H1 (cell line): ENCODE results near the gene TMEM114. TPM values are rescaled to one million over a fixed set of nuclear protein-coding genes. Genes with fewer than 3 reads are reported as not detected.

ENCODE experiments used
- CTCF ChIA-PET: fragments of 300-600 bp; sonication (Branson Sonifier 250); formaldehyde crosslinking; loops from one replicate; lab custom pipeline; 2021; ENCODE audit not compliant: partially characterized antibody; lab: Charles Lee
- POLR2A ChIA-PET: fragments of 300-600 bp; sonication (Branson Sonifier 250); formaldehyde crosslinking; loops from one replicate; lab custom pipeline; 2021; ENCODE audit warnings: inconsistent platforms; ENCODE audit not compliant: partially characterized antibody; lab: Charles Lee
- DNase-seq, 2 experiments: peaks; one replicate each; pipeline versions ENCODE4 v3.0.0 to v3.0.0-alpha.2; 2010 to 2022; ENCODE audit warnings: low spot score in 2 of 2, low read depth in 1 of 2, mixed read lengths in 1 of 2
- FAIRE-seq: peaks from 2 replicates; lab custom pipeline; 2011; peaks lifted over from hg19 to GRCh38; lab: Jason Lieb, UNC
- H2AFZ ChIP-seq: 2 replicates; pipeline ENCODE4 v1.8.1; 2012; ENCODE audit warnings: low read length, inconsistent platforms
- H2AK5ac ChIP-seq: 2 replicates; pipeline ENCODE4 v1.6.1; 2013; ENCODE audit warnings: low read depth, low read length
- H2BK120ac ChIP-seq: replicated peaks from 2 replicates; pipeline ENCODE3; 2013; ENCODE audit warnings: low read depth, low read length, inconsistent platforms
- H2BK12ac ChIP-seq: 2 replicates; pipeline ENCODE4 v1.6.1; 2013; ENCODE audit warnings: low read depth, low read length
- H2BK15ac ChIP-seq: 2 replicates; pipeline ENCODE4 v1.6.1; 2013; ENCODE audit warnings: low read length
- H2BK20ac ChIP-seq: 2 replicates; pipeline ENCODE4 v1.6.1; 2013; ENCODE audit warnings: low read length
- H2BK5ac ChIP-seq: 2 replicates; pipeline ENCODE4 v1.6.1; 2013; ENCODE audit warnings: low read depth, low read length
- H3K14ac ChIP-seq: 2 replicates; pipeline ENCODE4 v1.6.1; 2013; ENCODE audit warnings: inconsistent platforms; ENCODE audit not compliant: insufficient read length
- H3K18ac ChIP-seq: 2 replicates; pipeline ENCODE4 v1.6.1; 2013; ENCODE audit warnings: low read length; ENCODE audit errors: extremely low read depth
- H3K23ac ChIP-seq: 2 replicates; pipeline ENCODE4 v1.6.1; 2013; ENCODE audit warnings: inconsistent platforms; ENCODE audit not compliant: insufficient read length
- H3K23me2 ChIP-seq: 2 replicates; pipeline ENCODE4 v1.6.1; 2013; ENCODE audit warnings: low read depth, low read length
- H3K27ac ChIP-seq: 2 replicates; pipeline ENCODE4 v1.6.1; 2011; ENCODE audit warnings: low read depth, low read length, inconsistent platforms
- H3K27me3 ChIP-seq, 4 experiments: replicated peaks in 1 of 4; 1 replicate in 1 of 4; 2 replicates in 3 of 4; pipeline versions ENCODE4 v1.6.1 to v1.8.1; 2011 to 2013; ENCODE audit warnings: low read length in 3 of 4, mild to moderate bottlenecking in 3 of 4, inconsistent platforms in 2 of 4, mixed read lengths in 2 of 4, moderate library complexity in 1 of 4; ENCODE audit not compliant: control insufficient read depth in 3 of 4, insufficient read depth in 3 of 4; ENCODE audit errors: extremely low read depth in 1 of 4
- H3K36me3 ChIP-seq, 4 experiments: 2 replicates each; pipeline versions ENCODE4 v1.6.1 to v1.8.1; 2011 to 2013; ENCODE audit warnings: mild to moderate bottlenecking in 4 of 4, low read length in 3 of 4, moderate library complexity in 2 of 4, control low read depth in 1 of 4, inconsistent platforms in 1 of 4; ENCODE audit not compliant: insufficient read depth in 4 of 4, control insufficient read depth in 2 of 4
- H3K4ac ChIP-seq: replicated peaks from 2 replicates; pipeline ENCODE3; 2013; ENCODE audit warnings: low read length, low read depth, mixed read lengths, inconsistent platforms; ENCODE audit not compliant: insufficient read length
- H3K4me1 ChIP-seq, 4 experiments: replicated peaks in 1 of 4; 1 replicate in 1 of 4; 2 replicates in 3 of 4; pipeline versions ENCODE4 v1.6.1 to v1.8.1; 2011 to 2013; ENCODE audit warnings: low read length in 3 of 4, inconsistent platforms in 2 of 4, mixed read lengths in 1 of 4; ENCODE audit not compliant: insufficient read depth in 4 of 4, control insufficient read depth in 3 of 4
- H3K4me2 ChIP-seq, 2 experiments: 2 replicates each; pipeline versions ENCODE4 v1.6.1 to v1.8.1; 2011 to 2013; ENCODE audit warnings: low read depth in 2 of 2, low read length in 2 of 2, control low read depth in 1 of 2, inconsistent platforms in 1 of 2, mild to moderate bottlenecking in 1 of 2; ENCODE audit not compliant: insufficient read depth in 1 of 2
- H3K4me3 ChIP-seq, 4 experiments: fragments of 200-600, 300-600 bp in 1 of 4; sonication (generic), shearing (Covaris generic), sonication (Bioruptor Twin) in 1 of 4; 2 replicates each; pipeline versions ENCODE4 v1.5.1 to v1.8.1; 2011 to 2016; ENCODE audit warnings: low read length in 4 of 4, low read depth in 3 of 4, control low read depth in 2 of 4, inconsistent platforms in 2 of 4, mild to moderate bottlenecking in 2 of 4, mixed read lengths in 1 of 4, moderate library complexity in 1 of 4; ENCODE audit not compliant: insufficient read depth in 2 of 4; ENCODE audit errors: extremely low read depth in 1 of 4
- H3K56ac ChIP-seq: replicated peaks from 2 replicates; pipeline ENCODE3; 2013; ENCODE audit warnings: low read depth, mild to moderate bottlenecking, mixed read lengths, low read length, inconsistent platforms; ENCODE audit not compliant: insufficient read length
- H3K79me1 ChIP-seq: 2 replicates; pipeline ENCODE4 v1.6.1; 2013; ENCODE audit warnings: low read depth, low read length, control low read depth
- H3K79me2 ChIP-seq, 2 experiments: 2 replicates each; pipeline versions ENCODE4 v1.6.1 to v1.8.1; 2012 to 2013; ENCODE audit warnings: low read length in 2 of 2, mild to moderate bottlenecking in 2 of 2, inconsistent platforms in 1 of 2; ENCODE audit not compliant: insufficient read depth in 2 of 2, control insufficient read depth in 1 of 2
- H3K9ac ChIP-seq, 4 experiments: replicated peaks in 1 of 4; 1 replicate in 1 of 4; 2 replicates in 3 of 4; pipeline versions ENCODE4 v1.6.1 to v1.8.1; 2011 to 2013; ENCODE audit warnings: low read depth in 3 of 4, low read length in 3 of 4, control low read depth in 2 of 4, mild to moderate bottlenecking in 2 of 4, moderate library complexity in 2 of 4, inconsistent platforms in 1 of 4; ENCODE audit errors: extremely low read depth in 1 of 4
- H3K9me3 ChIP-seq, 2 experiments: 2 replicates each; pipeline versions ENCODE4 v1.6.1 to v1.8.1; 2012 to 2013; ENCODE audit warnings: mild to moderate bottlenecking in 2 of 2, moderate library complexity in 2 of 2, control low read depth in 1 of 2, inconsistent platforms in 1 of 2, low read depth in 1 of 2, low read length in 1 of 2, mixed read lengths in 1 of 2; ENCODE audit not compliant: insufficient read depth in 2 of 2
- H4K20me1 ChIP-seq, 2 experiments: replicated peaks in 1 of 2; 2 replicates each; pipeline versions ENCODE3 to v1.8.1; 2011 to 2013; ENCODE audit warnings: inconsistent platforms in 2 of 2, low read length in 2 of 2, mild to moderate bottlenecking in 1 of 2; ENCODE audit not compliant: insufficient read depth in 2 of 2, control insufficient read depth in 1 of 2
- H4K5ac ChIP-seq: 2 replicates; pipeline ENCODE4 v1.6.1; 2013; ENCODE audit warnings: low read length, low read depth, mixed read lengths, inconsistent platforms; ENCODE audit not compliant: insufficient read length
- H4K8ac ChIP-seq: 2 replicates; pipeline ENCODE4 v1.8.0; 2013; ENCODE audit warnings: mild to moderate bottlenecking, moderate library complexity, low read length, inconsistent platforms; ENCODE audit not compliant: insufficient read depth; ENCODE audit errors: extremely low read depth
- H4K91ac ChIP-seq: replicated peaks from 2 replicates; pipeline ENCODE3; 2013; ENCODE audit warnings: low read length, mixed read lengths, inconsistent platforms; ENCODE audit not compliant: insufficient read length
- ASH2L ChIP-seq: fragments of 200-600, 300-600 bp; sonication (generic); IDR thresholded peaks from one replicate; pipeline ENCODE4 v1.7.1; 2017; ENCODE audit warnings: low read length
- BRCA1 ChIP-seq: IDR thresholded peaks from 2 replicates; pipeline ENCODE4 v1.6.1; 2012; ENCODE audit warnings: low read depth, low read length, improper control_type of control experiment
- CBX5 ChIP-seq: fragments of 300-800, 300-1000 bp; sonication (generic); IDR thresholded peaks from 2 replicates; pipeline ENCODE4 v1.7.1; 2016; ENCODE audit warnings: antibody characterized with exemption, low read length, low read depth
- EP300 ChIP-seq, 2 experiments: IDR thresholded peaks; 1 replicate in 1 of 2; 2 replicates in 1 of 2; pipeline ENCODE4 v1.6.1; 2011 to 2012; ENCODE audit warnings: low read depth in 2 of 2, low read length in 2 of 2, mild to moderate bottlenecking in 2 of 2, borderline replicate concordance in 1 of 2, inconsistent platforms in 1 of 2, moderate library complexity in 1 of 2
- GTF2F1 ChIP-seq: IDR thresholded peaks from 2 replicates; pipeline ENCODE4 v1.6.1; 2012; ENCODE audit warnings: low read depth, low read length, improper control_type of control experiment, borderline replicate concordance
- NANOG ChIP-seq: IDR thresholded peaks from 2 replicates; pipeline ENCODE4 v1.6.1; 2011; ENCODE audit warnings: low read length, low read depth, mild to moderate bottlenecking, inconsistent platforms; ENCODE audit not compliant: insufficient read depth, poor library complexity, severe bottlenecking
- NRF1 ChIP-seq: IDR thresholded peaks from 2 replicates; pipeline ENCODE4 v1.6.1; 2011; ENCODE audit warnings: mild to moderate bottlenecking, low read depth, low read length, improper control_type of control experiment
- POU5F1 ChIP-seq: IDR thresholded peaks from 2 replicates; pipeline ENCODE4 v1.6.1; 2011; ENCODE audit warnings: low read depth, mild to moderate bottlenecking, low read length, moderate library complexity
- RFX5 ChIP-seq: IDR thresholded peaks from 2 replicates; pipeline ENCODE4 v1.6.1; 2011; ENCODE audit warnings: low read depth, low read length, improper control_type of control experiment, borderline replicate concordance
- RNF2 ChIP-seq: fragments of 200-900, 300-1000 bp; sonication (generic); IDR thresholded peaks from 2 replicates; pipeline ENCODE4 v1.7.1; 2016; ENCODE audit warnings: borderline replicate concordance, low read depth, mild to moderate bottlenecking, antibody characterized with exemption, low read length; ENCODE audit not compliant: poor library complexity, severe bottlenecking; ENCODE audit errors: missing control alignments
- TCF12 ChIP-seq: IDR thresholded peaks from 2 replicates; pipeline ENCODE4 v1.6.1; 2011; ENCODE audit warnings: low read depth, mild to moderate bottlenecking, low read length
- YY1 ChIP-seq: IDR thresholded peaks from 2 replicates; pipeline ENCODE4 v1.6.1; 2011; ENCODE audit warnings: low read depth, mild to moderate bottlenecking, low read length
- WGBS, 2 experiments: shearing (Covaris generic) in 1 of 2; methylation state at CpG; one replicate each; pipeline versions ENCODE4 v1.1.6 to v1.1.7; 2013 to 2015; ENCODE audit warnings: low lambda C conversion rate in 2 of 2, mixed read lengths in 2 of 2, inconsistent platforms in 1 of 2, low coverage in 1 of 2, missing lambda C conversion rate in 1 of 2; ENCODE audit not compliant: insufficient replicate concordance in 2 of 2, insufficient coverage in 1 of 2, insufficient read length in 1 of 2; ENCODE audit errors: extremely low coverage in 1 of 2, missing lambda C conversion rate in 1 of 2; 5-methylcytosine and 5-hydroxymethylcytosine counted together
- polyA plus RNA-seq, 7 experiments: library from polyadenylated mRNA; depleted of rRNA in 3 of 7; stranded (reverse) in 5 of 7; unstranded in 2 of 7; fragments of >200 nt in 5 of 7; fragments of 200-250 nt in 2 of 7; gene quantifications; 1 replicate in 5 of 7; 2 replicates in 1 of 7; 4 replicates in 1 of 7; pipeline versions ENCODE4 v1.2.1 to v1.2.3, GENCODE V29; 2011 to 2013; ENCODE audit warnings: missing spikeins in 2 of 7, mixed read lengths in 2 of 7
- total RNA-seq: library from RNA; stranded (reverse); fragmentation: NEBNext Ultra II Directional; extraction: Animal tissue kit (Norgen Biotek cat#: 25700); gene quantifications from 2 replicates; pipeline ENCODE4 v1.2.1, GENCODE V29; 2021

Gene TMEM114
- total and polyA plus RNA-seq, 2 of the 8 experiments (the other 6 are each of a cell fraction or from before 2014, with no cell fraction given) = 1.6 to 2.9 TPM

DNA sequence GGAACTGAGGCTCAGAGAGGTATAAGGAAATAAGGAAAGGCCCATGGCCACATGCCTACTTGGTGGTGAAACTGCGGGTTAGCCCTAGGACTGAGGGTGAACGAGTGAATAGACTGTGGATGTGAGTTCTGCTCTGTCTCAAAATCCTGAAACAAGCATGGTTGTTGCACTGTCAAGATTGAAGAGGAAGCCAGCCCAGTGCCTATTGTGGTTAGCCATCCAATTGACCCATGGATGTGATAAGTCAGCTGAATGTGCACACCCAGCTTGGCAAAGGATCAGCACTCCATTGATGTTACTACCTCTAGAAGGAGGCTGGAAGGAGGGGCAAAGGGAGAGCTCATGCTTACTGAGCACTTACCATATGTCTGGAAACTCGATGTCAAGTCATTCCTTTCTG lies 4.5 kb downstream of the TMEM114 start:
- H3K27ac ChIP-seq = no peak overlapping the region
- no peak overlapping the region for H2BK5ac ChIP-seq
- H3K4me3 ChIP-seq = no peak overlapping the region
- H3K18ac ChIP-seq = no peak overlapping the region
- DNase-seq (no peak), FAIRE-seq (no peak)
- no peak overlapping the region for H4K91ac ChIP-seq
- H2BK120ac ChIP-seq = no peak overlapping the region
- H2BK20ac ChIP-seq = no peak overlapping the region; the same call in 1 of the 2 replicates
- no peak overlapping the region for H3K14ac ChIP-seq
- POLR2A ChIA-PET = interaction anchor here (0.9 to 2.9 kb wide), 3 partner anchors 14 to 53 kb away, joined by 3 to 12 read pairs (median 5); no protein-coding TSS in a partner anchor
- H4K8ac ChIP-seq = no peak overlapping the region
- no peak for TF ChIP-seq YY1
- no peak for TF ChIP-seq CBX5
- no peak for TF ChIP-seq NRF1
- TF ChIP-seq POU5F1 = no peak
- TF ChIP-seq RNF2 = no peak
- TF ChIP-seq TCF12 = no peak
- no peak for TF ChIP-seq RFX5
- no peak for TF ChIP-seq NANOG
- TF ChIP-seq ASH2L = no peak
- no peak for TF ChIP-seq BRCA1
- no peak for TF ChIP-seq GTF2F1
- TF ChIP-seq EP300 (IDR thresholded peaks at IDR 0.05; ENCODE audit: borderline replicate concordance in 1 of 2, low read depth in 2 of 2, low read length in 2 of 2) = no peak
- H3K23ac ChIP-seq = no peak overlapping the region
- no peaks in the 10 kb centered on the region for H3K79me1 ChIP-seq
- peaks cover 0 to 1% of the 10 kb centered on the region in 2 experiments; a peak in 1 of 4 replicates for H3K9me3 ChIP-seq
- H2BK15ac ChIP-seq = 0 out of 2 replicates have a peak overlapping the region, but pooled peaks have one; percentile 48
- no peak overlapping the region for H3K9ac ChIP-seq
- no peaks in the 10 kb centered on the region; a peak in 1 of 8 replicates for H3K36me3 ChIP-seq
- WGBS, 2 experiments = 86% methylated on average over 3 of the region's 3 CpGs; no CpG with 5 or more reads in 1 of the 2 experiments
- peaks cover 0 to 2% of the 10 kb centered on the region in 2 experiments for H4K20me1 ChIP-seq
- no peak overlapping the region for H4K5ac ChIP-seq
- no peaks in the 10 kb centered on the region for H3K79me2 ChIP-seq
- H2AFZ ChIP-seq = no peak overlapping the region
- no peak overlapping the region for H2AK5ac ChIP-seq
- CTCF ChIA-PET = interaction anchor here (0.6 to 12.4 kb wide), 3 partner anchors 15 to 234 kb away, joined by 4 to 162 read pairs (median 10); no protein-coding TSS in a partner anchor
- 0 out of 2 replicates have a peak overlapping the region, but pooled peaks have one; percentile 33 for H2BK12ac ChIP-seq
- peaks cover 10 to 25% (median 19%) of the 10 kb centered on the region in 4 experiments for H3K27me3 ChIP-seq
- no peak overlapping the region for H3K4ac ChIP-seq
- peaks cover 17% of the 10 kb centered on the region for H3K23me2 ChIP-seq
- no peak overlapping the region for H3K56ac ChIP-seq
- H3K4me1 ChIP-seq = peaks cover 0 to 15% (median 5%) of the 10 kb centered on the region in 4 experiments; a peak in 4 of 7 replicates
- no peak overlapping the region for H3K4me2 ChIP-seq
